NCI-H345 (cell line): ENCODE data around the gene PIKFYVE.
"Not testable (repeated sequence)": the region's sequence is repeated elsewhere in the genome, so short reads cannot be mapped to it uniquely, and the experiment has no call there.

Experiments used
- DNase-seq: peaks from one replicate; lab custom pipeline; 2025; lab: John Stamatoyannopoulos, UW

Gene PIKFYVE

DNA sequence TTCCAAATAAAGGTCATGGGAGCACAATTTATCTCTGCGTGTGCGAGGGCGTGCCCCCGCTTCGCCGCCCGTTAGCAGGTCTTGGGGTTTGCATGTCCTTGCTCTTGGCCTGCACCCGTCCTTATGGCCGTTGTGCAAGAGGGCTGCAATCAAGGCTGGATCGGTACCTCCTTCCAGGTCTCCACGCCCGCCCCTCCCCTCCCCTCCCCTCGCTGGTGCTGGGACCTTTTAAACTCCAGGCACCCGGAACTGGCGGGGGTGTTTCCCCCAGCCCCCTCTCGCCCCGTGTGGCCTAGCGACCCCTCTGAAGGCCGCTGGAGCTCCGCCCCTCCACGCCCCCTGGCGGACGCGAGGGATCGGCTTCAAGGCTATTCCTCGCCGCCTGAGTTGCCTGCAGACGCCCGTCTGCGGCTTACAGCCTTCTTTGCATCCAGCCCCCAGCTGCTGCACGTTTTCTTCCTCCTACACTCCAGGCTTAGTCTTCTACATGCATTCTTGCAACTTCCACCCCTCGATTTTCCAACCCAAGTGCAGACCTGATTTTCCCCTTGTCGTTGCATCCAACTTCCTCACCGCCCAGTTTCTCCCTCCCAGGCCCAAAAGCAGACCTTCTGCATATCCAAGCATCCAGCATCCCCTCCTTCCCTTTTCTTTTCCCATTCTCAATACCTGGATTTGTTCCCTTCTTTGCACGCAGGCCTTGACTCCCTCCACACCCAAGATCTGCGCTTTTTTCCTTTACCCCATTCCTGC is 11.8 kb upstream of the PIKFYVE start:
- DNase-seq: peak; percentile 78

- DNase-seq: peak; percentile 95
Observed at GRCh38 chr2:208254871-208255556, 11.0 kb upstream of the PIKFYVE start, which contains the start of gene IDH1. Gene IDH1 (minus strand): TSS chr2:208255071. CDS start chr2:208251551, 3,520 bp downstream.

- DNase-seq: no peak
Observed at GRCh38 chr2:208255557-208256106, 10.4 kb upstream of the PIKFYVE start.

GRCh38 chr2:208256192-208256782 is 9.8 kb upstream of the PIKFYVE start:
- no peak for DNase-seq

DNA sequence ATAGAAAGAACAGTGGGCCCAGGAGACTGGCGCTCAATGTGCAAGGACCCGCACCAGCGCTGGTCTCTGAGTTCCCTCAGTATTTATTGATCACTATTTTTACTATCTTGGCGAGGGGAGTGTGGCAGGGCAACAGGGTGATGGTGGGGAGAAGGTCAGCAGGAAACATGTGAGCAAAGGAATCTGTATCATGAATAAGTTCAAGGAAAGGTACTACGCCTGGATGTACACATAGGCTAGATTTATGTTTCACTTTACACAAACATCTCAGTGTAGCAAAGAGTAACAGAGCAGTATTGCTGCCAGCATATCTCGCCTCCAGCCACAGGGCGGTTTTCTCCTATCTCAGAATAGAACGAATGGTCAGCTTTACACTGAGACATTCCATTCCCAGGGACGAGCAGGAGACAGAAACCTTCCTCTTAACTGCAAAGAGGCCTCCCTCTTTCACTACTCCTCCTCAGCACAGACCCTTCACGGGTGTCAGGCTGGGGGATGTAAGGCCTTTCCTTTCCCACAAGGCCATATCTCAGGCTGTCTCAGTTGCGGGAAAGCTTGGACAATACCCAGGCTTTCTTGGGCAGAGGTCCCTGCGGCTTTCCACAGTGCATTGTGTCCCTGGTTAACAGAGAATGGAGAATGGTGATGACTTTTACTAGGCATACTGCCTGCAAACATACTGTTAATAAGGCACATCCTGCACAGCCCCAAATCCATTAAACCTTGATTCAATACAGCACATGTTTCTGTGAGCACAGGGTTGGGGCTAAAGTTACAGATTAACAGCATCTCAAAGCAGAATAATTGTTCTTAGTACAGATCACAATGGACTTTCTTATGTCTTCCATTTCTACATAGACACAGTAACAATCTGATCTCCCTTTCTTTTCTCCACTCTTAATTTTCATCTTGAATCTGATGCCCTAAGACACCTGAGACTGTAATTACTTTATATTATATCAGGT is 8.9 kb upstream of the PIKFYVE start:
- not testable (repeated sequence) for DNase-seq

GRCh38 chr2:208265371-208265800 is 669 bp upstream of the PIKFYVE start:
- DNase-seq: peak; percentile 37

DNA sequence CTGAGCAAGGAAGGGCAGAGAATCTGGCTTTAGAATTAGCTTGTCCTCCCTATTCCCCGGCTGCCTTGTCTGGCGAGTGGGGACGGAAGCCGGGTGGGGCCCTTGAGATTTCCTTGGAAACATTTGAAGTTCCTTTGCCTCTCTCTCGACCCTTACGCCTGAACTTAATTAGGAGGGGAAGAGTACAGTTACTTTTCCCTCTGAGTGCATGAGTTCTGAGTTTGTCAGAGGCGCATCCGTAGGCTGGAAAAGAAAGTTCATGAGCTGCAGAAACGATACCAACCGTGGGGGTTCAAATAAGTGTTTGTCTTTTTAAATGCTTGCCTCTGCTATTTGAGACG is 468 bp downstream of the PIKFYVE start:
- no peak for DNase-seq

DNA sequence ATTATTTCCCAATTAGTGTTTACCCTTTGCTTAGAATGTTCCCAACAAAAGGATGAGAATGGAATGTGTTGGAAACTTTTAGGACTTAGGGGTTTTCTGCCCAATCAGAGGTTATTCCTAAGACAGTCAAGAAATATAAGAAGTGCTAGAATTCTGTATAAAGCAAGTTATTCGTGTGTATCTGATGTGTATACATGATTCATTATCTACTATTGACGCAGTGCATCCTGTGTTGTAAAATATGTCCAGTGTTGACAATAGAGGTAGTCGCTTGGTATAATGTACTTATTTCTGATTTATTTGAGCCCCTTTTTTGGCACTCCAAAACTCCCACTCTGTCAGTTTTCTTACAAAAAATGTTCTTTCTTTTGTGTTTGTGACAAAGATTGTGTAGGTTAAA is 881 bp downstream of the PIKFYVE start:
- no peak for DNase-seq

GRCh38 chr2:208267526-208267925 is 1.5 kb downstream of the PIKFYVE start:
- not testable (repeated sequence) for DNase-seq

GRCh38 chr2:208268156-208268952 is 2.3 kb downstream of the PIKFYVE start:
- DNase-seq: no peak

DNA sequence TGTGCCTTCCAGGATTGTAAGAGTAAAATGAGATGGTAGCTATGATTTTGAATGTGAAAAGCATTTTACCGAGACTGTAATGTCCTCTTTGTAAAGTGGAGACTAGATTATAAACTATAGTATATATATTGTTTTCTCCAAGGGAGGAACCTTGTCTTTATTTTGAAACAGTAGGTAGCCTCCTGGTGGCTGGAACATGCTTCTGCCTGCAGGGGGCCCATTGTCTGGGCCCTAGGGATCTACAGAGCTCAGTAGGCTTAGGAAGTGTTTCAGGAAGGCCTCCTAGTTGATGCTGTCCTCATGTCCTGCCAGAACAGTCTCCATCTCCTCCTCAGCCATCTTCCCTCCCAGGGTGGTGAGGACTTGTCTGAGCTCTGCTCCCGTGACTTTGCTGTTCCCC is 3.0 kb downstream of the PIKFYVE start:
- DNase-seq: no peak

- no peak for DNase-seq
Observed at GRCh38 chr2:208274748-208275147, 8.7 kb downstream of the PIKFYVE start.

DNA sequence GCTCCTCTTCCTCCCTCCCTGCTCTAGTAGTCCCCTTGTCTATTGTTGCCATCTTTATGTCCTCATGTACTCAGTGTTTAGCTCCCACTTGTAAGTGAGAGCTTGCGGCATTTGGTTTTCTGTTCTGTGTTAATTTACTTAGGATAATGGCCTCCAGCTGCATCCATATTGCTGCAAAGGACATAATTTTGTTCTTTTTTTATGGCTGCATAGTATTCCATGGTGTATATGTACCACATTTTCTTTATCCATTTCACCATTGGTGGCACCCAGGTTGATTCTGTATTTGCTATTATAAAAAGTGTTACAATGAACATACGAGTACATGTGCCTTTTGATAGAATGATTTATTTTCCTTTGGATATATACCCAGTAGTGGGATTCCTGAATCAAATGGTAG is 12.5 kb downstream of the PIKFYVE start:
- no peak for DNase-seq

DNA sequence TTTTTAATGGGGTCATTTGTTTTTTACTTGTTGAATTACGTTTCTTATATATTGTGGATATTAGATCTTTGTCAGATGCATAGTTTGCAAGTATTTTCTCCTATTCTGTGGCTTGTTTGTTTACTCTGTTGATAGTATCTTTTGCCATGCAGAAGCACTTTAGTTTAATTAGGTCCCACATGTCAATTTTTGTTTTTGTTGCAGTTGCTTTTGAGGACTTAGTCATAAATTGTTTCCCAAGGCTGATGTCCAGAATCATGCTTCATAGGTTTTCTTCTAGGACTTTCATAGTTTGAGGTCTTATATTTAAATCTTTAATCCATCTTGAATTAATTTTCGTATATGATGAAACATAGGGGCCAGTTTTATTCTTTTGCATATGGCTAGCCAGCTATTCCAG is 13.2 kb downstream of the PIKFYVE start:
- DNase-seq: no peak

GRCh38 chr2:208280234-208280633 is 14.2 kb downstream of the PIKFYVE start:
- DNase-seq: no peak

DNA sequence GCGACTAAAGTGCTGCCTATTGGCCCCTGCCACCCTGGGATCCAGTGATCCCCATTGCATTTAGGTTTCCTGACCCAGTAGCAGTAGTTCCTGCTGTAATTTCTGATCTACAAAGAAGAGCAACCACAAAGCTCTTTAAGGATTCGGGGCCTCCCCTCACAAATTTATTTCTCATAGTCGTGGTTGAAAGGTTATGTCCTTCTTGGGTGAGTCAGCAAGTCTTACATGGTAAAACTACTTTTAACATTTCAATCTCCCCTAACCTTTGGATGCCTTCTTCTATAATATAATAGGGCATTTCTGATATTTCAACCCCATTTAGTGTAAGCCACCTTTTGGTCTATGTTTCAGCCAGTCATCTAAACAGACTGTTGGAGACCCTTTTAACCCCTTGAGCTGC is 14.9 kb downstream of the PIKFYVE start:
- no peak for DNase-seq

DNA sequence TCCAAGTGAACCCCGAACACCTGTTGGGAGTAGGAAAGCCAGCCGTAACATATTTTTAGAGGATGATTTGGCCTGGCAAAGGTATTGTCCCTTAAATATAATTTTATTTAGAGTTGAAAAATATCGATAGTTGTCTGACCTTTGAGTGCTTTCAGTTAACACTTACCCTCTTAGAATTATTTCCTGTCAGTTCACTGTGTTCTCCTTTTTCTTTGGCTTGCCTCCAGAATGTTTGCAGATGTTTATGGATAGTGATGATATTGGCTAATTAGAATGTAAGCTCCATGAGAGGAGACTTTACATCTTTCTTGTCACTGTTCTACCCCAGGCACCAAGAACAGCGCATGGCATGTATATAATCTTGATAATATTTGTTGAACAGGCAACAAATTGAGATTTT is 19.8 kb downstream of the PIKFYVE start:
- DNase-seq: no peak

DNA sequence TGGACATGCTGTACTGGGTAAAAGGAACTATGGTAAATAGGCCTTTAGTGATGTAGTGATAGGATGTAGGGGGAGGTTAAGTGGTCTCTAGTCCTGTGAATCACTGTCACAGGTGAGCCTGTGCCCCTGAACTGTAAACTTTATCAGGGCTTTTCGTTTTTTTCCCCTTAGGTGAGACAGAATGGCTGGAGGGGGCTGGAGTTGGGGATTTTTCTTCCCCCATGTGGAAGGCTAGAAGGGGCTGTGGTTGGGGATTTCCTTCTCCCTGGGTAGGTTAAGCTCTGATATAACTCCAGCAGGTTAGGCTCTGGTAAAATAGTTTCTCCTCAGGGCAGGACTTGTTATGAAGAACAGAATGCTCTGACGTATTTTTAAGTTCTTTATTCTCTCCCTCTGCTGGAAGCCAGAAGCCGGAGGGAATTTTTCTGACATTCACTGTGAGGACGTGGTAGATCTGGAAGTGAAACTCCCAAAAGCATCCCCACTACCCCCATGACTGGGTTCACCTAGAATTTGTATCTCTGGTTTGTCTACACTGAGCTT is 28.5 kb downstream of the PIKFYVE start:
- DNase-seq: no peak

GRCh38 chr2:208295834-208296233 is 29.8 kb downstream of the PIKFYVE start:
- no peak for DNase-seq

DNA sequence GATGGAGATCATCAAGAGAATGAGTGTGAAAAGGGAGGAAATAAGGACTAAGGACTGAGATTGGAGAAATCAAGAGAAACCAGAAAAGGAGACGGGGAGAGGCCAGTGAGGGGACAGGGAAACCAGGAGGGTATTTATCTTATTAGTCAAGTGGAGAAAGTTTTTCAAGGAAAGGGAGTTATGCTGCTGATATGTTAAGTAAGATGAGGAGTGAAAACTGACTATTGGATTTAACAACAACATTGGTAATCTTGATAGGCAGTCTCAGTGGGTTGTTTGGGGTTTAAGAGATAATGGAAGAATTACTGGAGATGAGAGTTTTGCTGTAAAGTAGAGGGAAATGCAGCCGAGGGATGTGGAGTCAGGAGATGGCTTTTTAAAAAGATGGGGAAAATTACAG is 30.6 kb downstream of the PIKFYVE start:
- no peak for DNase-seq

DNA sequence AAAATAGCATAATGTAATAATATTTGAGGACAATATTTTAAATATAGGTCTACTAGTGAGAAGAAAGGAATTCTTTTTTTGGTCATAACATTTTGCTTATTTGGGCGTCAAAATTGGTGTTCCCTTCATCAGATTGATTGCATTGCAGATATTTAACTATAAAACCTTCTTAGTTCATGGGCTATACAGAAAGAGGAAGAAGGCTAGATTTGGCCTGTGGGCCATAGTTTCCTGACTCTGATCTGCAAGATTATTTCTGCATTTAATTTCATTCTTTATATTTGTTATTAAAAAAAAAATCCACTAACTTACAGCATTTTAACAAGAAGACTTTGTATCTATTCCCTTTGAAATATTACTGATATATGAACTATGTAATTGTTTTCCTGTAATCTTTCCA is 31.9 kb downstream of the PIKFYVE start:
- no peak for DNase-seq
